ENCODE results near the gene PLXDC2.

The PLXDC2 gene

GRCh38 chr10:20004087-20004523 is 187.9 kb downstream of the PLXDC2 start:
- Histone ChIP-seq H2AFZ (peak overlapping the region; percentile 19), H3K9ac (no peak overlapping the region), H3K4me1 (peaks cover 36% of the 10 kb centered on the region), H3K79me2 (peaks cover 22% of the 10 kb centered on the region), H3K27ac (peak overlapping the region; percentile 66), H3K4me3 (ENCODE audit: low read depth, low read length) (no peak overlapping the region), H3K9me3 (ENCODE audit: control insufficient read depth, low read length) (no peaks in the 10 kb centered on the region), H3K36me3 (ENCODE audit: control insufficient read depth, insufficient read depth, low read length) (no peaks in the 10 kb centered on the region), H3K27me3 (ENCODE audit: control insufficient read depth, insufficient read depth, low read length) (no peaks in the 10 kb centered on the region), H3K4me2 (ENCODE audit: low read length) (no peak overlapping the region)
- no peak for TF ChIP-seq CTCF (IDR thresholded peaks at IDR 0.05)

- Histone ChIP-seq H2AFZ (no peak overlapping the region), H3K4me1 (peaks cover 21% of the 10 kb centered on the region), H3K79me2 (peaks cover 22% of the 10 kb centered on the region), H3K36me3 (ENCODE audit: control insufficient read depth, insufficient read depth, low read length) (no peaks in the 10 kb centered on the region), H3K27me3 (ENCODE audit: control insufficient read depth, insufficient read depth, low read length) (no peaks in the 10 kb centered on the region), H3K4me3 (ENCODE audit: low read depth, low read length) (no peak overlapping the region), H3K9ac (no peak overlapping the region), H3K4me2 (ENCODE audit: low read length) (no peak overlapping the region), H3K9me3 (ENCODE audit: control insufficient read depth, low read length) (no peaks in the 10 kb centered on the region), H3K27ac (no peak overlapping the region)
- TF ChIP-seq CTCF (IDR thresholded peaks at IDR 0.05): no peak
Observed at GRCh38 chr10:20005638-20006037, 189.4 kb downstream of the PLXDC2 start.

- Histone ChIP-seq H2AFZ (no peak overlapping the region), H3K4me1 (peaks cover 21% of the 10 kb centered on the region)
Observed at GRCh38 chr10:20006169-20006870, 190.1 kb downstream of the PLXDC2 start.

GRCh38 chr10:20007426-20007825 is 191.2 kb downstream of the PLXDC2 start:
- Histone ChIP-seq H3K9ac (no peak overlapping the region), H3K4me1 (peaks cover 16% of the 10 kb centered on the region), H3K27me3 (ENCODE audit: control insufficient read depth, insufficient read depth, low read length) (no peaks in the 10 kb centered on the region), H3K4me2 (ENCODE audit: low read length) (no peak overlapping the region), H3K79me2 (peaks cover 22% of the 10 kb centered on the region), H2AFZ (no peak overlapping the region), H3K4me3 (ENCODE audit: low read depth, low read length) (no peak overlapping the region), H3K27ac (no peak overlapping the region), H3K36me3 (ENCODE audit: control insufficient read depth, insufficient read depth, low read length) (no peaks in the 10 kb centered on the region), H3K9me3 (ENCODE audit: control insufficient read depth, low read length) (no peaks in the 10 kb centered on the region)
- TF ChIP-seq CTCF (IDR thresholded peaks at IDR 0.05): no peak

More at GRCh38 chr10:20006169-20006870, 190.1 kb downstream of the PLXDC2 start:
- TF ChIP-seq CTCF (IDR thresholded peaks at IDR 0.05): no peak
- Histone ChIP-seq H3K9me3 (ENCODE audit: control insufficient read depth, low read length) (no peaks in the 10 kb centered on the region), H3K27me3 (ENCODE audit: control insufficient read depth, insufficient read depth, low read length) (no peaks in the 10 kb centered on the region), H3K79me2 (peaks cover 22% of the 10 kb centered on the region), H3K9ac (no peak overlapping the region), H3K36me3 (ENCODE audit: control insufficient read depth, insufficient read depth, low read length) (no peaks in the 10 kb centered on the region), H3K4me2 (ENCODE audit: low read length) (no peak overlapping the region), H3K27ac (peak overlapping the region; percentile 9), H3K4me3 (ENCODE audit: low read depth, low read length) (no peak overlapping the region)

Measured in parathyroid adenoma (tissue), 2 donors.